ENCODE results near the gene TEX29. TPM values are rescaled to one million over a fixed set of nuclear protein-coding genes. Genes with fewer than 3 reads are reported as not detected.

The TEX29 gene
- polyA plus RNA-seq, 1 of the 3 experiments (the other 2 are of a cell fraction): 0.18 TPM

DNA sequence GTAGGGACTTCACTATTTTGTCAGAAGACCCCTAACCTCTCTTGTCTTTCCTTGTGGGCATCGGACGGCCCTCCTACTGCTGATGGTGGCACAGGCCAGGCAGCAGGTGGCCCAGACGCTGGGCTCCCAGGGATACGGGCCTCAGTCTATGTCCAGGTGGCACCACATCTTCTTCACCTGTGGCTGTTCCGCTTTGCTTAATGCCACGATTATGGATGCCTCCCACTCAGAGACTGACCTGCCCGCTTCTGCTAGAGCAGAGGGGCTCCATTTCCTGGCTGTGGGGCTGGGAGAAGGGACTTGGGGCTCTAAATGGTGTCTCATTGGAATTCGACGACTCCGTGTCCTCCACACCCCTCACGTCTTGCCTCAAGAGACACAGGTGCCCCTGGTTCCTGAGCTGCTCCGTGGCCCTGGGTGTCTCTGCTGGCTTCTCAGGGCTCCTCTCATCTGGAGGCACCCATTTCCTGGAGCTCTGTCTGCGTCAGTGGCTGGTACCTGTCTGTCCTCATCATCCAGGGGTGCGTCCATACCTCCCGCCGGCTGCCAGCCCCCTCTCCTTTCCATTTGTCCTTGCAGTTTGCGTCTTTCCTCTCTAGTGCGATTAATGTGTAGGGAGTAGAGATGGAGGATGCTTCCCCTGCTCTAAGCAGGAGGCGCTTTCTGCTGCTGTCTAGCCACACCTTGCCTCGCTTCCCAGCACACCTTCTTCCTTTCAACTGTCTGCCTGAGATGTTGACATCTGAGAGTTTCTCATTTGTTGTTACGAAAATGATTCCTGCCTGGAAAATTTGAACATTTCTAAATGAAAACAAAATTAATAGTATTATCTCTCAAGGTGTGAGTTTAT is 63.4 kb downstream of the TEX29 start:
- no peak overlapping the region for H3K9ac ChIP-seq
- no peak overlapping the region for H3K27ac ChIP-seq (ENCODE audit: low read depth in 2 of 2, low read length in 1 of 2)
- H3F3A ChIP-seq (replicated peaks; ENCODE audit: insufficient read depth): no peaks in the 10 kb centered on the region
- no peak for DNase-seq
- 27% methylated on average over 20 of the region's 21 CpGs for WGBS (ENCODE audit: low lambda C conversion rate)
- H3K27me3 ChIP-seq (ENCODE audit: insufficient read depth): no peaks in the 10 kb centered on the region
- H3K9me2 ChIP-seq: no peaks in the 10 kb centered on the region
- no peaks in the 10 kb centered on the region for H3K36me3 ChIP-seq (replicated peaks in 1 of 2; ENCODE audit: control insufficient read depth in 1 of 2, insufficient read depth in 2 of 2, low read length in 1 of 2)
- no peaks in the 10 kb centered on the region for H3K4me1 ChIP-seq (ENCODE audit: control insufficient read depth in 1 of 2, insufficient read depth in 2 of 2, low read depth in 1 of 2, low read length in 1 of 2)
- CTCF ChIA-PET: no interaction called here
- POLR2A ChIA-PET: no interaction called here
- no peak for TF ChIP-seq FOXM1 (IDR thresholded peaks at IDR 0.05; ENCODE audit: low read depth)
- TF ChIP-seq, protein P1, sequence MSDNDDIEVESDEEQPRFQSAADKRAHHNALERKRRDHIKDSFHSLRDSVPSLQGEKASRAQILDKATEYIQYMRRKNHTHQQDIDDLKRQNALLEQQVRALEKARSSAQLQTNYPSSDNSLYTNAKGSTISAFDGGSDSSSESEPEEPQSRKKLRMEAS (IDR thresholded peaks at IDR 0.05; ENCODE audit: low read depth): no peak
- no peak for TF ChIP-seq TEAD4 (IDR thresholded peaks at IDR 0.05; ENCODE audit: borderline replicate concordance, insufficient read depth)
- TF ChIP-seq ELF1 (IDR thresholded peaks at IDR 0.05): no peak
- TF ChIP-seq SIN3A (IDR thresholded peaks at IDR 0.05; ENCODE audit: borderline replicate concordance, low read depth, low read length): no peak
- no peak for TF ChIP-seq GABPA (IDR thresholded peaks at IDR 0.05; ENCODE audit: low read depth)
- TF ChIP-seq YY1 (IDR thresholded peaks at IDR 0.05; ENCODE audit: low read depth): no peak
- TF ChIP-seq, protein P2, sequence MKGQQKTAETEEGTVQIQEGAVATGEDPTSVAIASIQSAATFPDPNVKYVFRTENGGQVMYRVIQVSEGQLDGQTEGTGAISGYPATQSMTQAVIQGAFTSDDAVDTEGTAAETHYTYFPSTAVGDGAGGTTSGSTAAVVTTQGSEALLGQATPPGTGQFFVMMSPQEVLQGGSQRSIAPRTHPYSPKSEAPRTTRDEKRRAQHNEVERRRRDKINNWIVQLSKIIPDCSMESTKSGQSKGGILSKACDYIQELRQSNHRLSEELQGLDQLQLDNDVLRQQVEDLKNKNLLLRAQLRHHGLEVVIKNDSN (IDR thresholded peaks at IDR 0.05; ENCODE audit: borderline replicate concordance, low read depth): no peak
- TF ChIP-seq FOXJ3 (CRISPR knock-in tag; IDR thresholded peaks at IDR 0.05): no peak
- TF ChIP-seq MEF2A (IDR thresholded peaks at IDR 0.05; ENCODE audit: borderline replicate concordance, low read depth): no peak
- TF ChIP-seq POLR2AphosphoS5 (IDR thresholded peaks at IDR 0.05; ENCODE audit: low read depth, low read length): no peak
- no peak for TF ChIP-seq MXI1 (IDR thresholded peaks at IDR 0.05; ENCODE audit: low read depth, low read length)
- TF ChIP-seq, protein P3, sequence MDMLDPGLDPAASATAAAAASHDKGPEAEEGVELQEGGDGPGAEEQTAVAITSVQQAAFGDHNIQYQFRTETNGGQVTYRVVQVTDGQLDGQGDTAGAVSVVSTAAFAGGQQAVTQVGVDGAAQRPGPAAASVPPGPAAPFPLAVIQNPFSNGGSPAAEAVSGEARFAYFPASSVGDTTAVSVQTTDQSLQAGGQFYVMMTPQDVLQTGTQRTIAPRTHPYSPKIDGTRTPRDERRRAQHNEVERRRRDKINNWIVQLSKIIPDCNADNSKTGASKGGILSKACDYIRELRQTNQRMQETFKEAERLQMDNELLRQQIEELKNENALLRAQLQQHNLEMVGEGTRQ (IDR thresholded peaks at IDR 0.05; ENCODE audit: borderline replicate concordance, low read depth, low read length): no peak
- no peak for TF ChIP-seq JUND (IDR thresholded peaks at IDR 0.05)
- TF ChIP-seq, protein P4, sequence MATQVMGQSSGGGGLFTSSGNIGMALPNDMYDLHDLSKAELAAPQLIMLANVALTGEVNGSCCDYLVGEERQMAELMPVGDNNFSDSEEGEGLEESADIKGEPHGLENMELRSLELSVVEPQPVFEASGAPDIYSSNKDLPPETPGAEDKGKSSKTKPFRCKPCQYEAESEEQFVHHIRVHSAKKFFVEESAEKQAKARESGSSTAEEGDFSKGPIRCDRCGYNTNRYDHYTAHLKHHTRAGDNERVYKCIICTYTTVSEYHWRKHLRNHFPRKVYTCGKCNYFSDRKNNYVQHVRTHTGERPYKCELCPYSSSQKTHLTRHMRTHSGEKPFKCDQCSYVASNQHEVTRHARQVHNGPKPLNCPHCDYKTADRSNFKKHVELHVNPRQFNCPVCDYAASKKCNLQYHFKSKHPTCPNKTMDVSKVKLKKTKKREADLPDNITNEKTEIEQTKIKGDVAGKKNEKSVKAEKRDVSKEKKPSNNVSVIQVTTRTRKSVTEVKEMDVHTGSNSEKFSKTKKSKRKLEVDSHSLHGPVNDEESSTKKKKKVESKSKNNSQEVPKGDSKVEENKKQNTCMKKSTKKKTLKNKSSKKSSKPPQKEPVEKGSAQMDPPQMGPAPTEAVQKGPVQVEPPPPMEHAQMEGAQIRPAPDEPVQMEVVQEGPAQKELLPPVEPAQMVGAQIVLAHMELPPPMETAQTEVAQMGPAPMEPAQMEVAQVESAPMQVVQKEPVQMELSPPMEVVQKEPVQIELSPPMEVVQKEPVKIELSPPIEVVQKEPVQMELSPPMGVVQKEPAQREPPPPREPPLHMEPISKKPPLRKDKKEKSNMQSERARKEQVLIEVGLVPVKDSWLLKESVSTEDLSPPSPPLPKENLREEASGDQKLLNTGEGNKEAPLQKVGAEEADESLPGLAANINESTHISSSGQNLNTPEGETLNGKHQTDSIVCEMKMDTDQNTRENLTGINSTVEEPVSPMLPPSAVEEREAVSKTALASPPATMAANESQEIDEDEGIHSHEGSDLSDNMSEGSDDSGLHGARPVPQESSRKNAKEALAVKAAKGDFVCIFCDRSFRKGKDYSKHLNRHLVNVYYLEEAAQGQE (IDR thresholded peaks at IDR 0.05; ENCODE audit: low read depth, low read length): no peak
- TF ChIP-seq NRF1 (IDR thresholded peaks at IDR 0.05; ENCODE audit: low read depth, low read length): no peak
- H2AFZ ChIP-seq (ENCODE audit: low read depth): no peak overlapping the region
- no peaks in the 10 kb centered on the region for H3K9me3 ChIP-seq
- H4K20me1 ChIP-seq (ENCODE audit: insufficient read depth): no peaks in the 10 kb centered on the region
- no peaks in the 10 kb centered on the region for H3K79me2 ChIP-seq (ENCODE audit: insufficient read depth)
- no peak overlapping the region for H3K4me3 ChIP-seq (ENCODE audit: low read depth in 2 of 2, low read length in 1 of 2)
- H3K4me2 ChIP-seq: no peak overlapping the region

Measured in SK-N-SH (cell line).